ENCODE data around the gene MSI1. TPM values are rescaled to one million over a fixed set of nuclear protein-coding genes. Genes with fewer than 3 reads are reported as not detected.

The MSI1 gene
- total RNA-seq, 1 donor from 2014 or later = 229 TPM

DNA sequence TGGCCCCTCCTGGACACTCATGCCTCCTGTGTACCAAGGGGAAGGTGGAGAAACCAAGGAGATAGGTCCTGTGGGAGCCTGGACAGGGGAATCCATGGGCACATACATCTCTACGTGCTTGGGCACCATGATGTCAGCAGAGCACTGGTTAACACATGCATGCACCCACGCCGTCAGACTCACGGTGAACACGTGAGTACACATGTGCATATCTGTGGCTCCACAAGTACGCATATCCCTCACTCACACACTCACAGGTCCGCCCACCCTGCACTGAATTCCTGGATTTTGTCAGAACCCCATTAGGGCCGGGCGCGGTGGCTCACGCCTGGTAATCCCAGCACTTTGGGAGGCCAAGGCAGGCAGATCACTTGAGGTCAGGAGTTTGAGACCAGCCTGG is 39.8 kb upstream of the MSI1 start:
- Mint-ChIP-seq H3K4me1 (peaks cover 19% of the 10 kb centered on the region), H3K4me3 (no peak overlapping the region), H3K27me3 (ENCODE audit: low read depth) (no peaks in the 10 kb centered on the region), H3K27ac (ENCODE audit: unreplicated experiment) (no peak overlapping the region), H3K36me3 (ENCODE audit: low read depth) (no peaks in the 10 kb centered on the region), H3K9me3 (no peaks in the 10 kb centered on the region)
- TF ChIP-seq, protein P1, sequence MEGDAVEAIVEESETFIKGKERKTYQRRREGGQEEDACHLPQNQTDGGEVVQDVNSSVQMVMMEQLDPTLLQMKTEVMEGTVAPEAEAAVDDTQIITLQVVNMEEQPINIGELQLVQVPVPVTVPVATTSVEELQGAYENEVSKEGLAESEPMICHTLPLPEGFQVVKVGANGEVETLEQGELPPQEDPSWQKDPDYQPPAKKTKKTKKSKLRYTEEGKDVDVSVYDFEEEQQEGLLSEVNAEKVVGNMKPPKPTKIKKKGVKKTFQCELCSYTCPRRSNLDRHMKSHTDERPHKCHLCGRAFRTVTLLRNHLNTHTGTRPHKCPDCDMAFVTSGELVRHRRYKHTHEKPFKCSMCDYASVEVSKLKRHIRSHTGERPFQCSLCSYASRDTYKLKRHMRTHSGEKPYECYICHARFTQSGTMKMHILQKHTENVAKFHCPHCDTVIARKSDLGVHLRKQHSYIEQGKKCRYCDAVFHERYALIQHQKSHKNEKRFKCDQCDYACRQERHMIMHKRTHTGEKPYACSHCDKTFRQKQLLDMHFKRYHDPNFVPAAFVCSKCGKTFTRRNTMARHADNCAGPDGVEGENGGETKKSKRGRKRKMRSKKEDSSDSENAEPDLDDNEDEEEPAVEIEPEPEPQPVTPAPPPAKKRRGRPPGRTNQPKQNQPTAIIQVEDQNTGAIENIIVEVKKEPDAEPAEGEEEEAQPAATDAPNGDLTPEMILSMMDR (conservative IDR thresholded peaks at IDR 0.05) = no peak
- no peak for DNase-seq (ENCODE audit: low read depth, low spot score)

DNA sequence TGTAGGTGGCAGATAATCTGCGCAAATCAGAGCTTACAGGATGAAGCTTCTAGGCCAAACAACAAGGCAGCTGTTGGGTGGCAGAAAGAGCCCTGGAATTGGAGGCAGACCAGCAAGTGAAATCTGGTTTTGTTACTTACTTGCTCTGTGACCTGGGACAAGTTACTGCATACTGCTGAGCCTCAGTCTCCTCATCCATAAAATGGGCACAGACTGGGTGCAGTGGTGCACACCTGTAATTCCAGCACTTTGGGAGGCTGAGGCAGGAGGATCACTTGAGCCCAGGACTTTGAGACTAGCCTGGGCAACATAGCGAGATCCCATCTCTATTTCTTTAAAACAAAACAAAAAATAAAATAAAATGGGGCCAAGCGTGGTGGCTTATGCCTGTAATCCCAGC is 37.6 kb upstream of the MSI1 start:
- no peak for DNase-seq (ENCODE audit: low read depth, low spot score)
- no peaks in the 10 kb centered on the region for H3K9me3 Mint-ChIP-seq
- H3K27me3 Mint-ChIP-seq (ENCODE audit: low read depth) = no peaks in the 10 kb centered on the region
- TF ChIP-seq, protein P1 (conservative IDR thresholded peaks at IDR 0.05) = no peak
- H3K27ac Mint-ChIP-seq (ENCODE audit: unreplicated experiment) = peak overlapping the region; percentile 1
- H3K36me3 Mint-ChIP-seq (ENCODE audit: low read depth) = no peaks in the 10 kb centered on the region
- H3K4me1 Mint-ChIP-seq = peaks cover 23% of the 10 kb centered on the region
- H3K4me3 Mint-ChIP-seq = no peak overlapping the region

DNA sequence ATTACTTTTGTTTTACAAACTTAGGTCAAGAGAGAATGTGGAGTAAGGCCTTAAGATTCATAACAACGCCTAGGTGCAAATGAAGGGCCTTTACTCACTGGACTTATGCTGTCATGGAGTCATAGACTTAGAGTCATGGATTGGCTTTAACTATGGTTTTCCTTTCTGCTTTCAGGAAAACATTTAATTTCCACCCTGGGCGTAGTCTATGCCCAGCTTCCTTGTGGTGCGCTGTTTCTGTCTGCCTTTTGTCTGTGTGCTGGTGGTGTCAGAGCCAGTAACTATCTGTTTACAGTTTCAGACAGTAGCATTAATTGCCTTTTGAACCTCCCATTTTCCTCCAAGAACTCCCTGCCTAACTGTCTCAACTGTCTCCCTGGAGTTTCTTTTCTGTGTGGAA is 37.1 kb upstream of the MSI1 start:
- Mint-ChIP-seq H3K9me3 (no peaks in the 10 kb centered on the region), H3K27me3 (ENCODE audit: low read depth) (no peaks in the 10 kb centered on the region), H3K27ac (ENCODE audit: unreplicated experiment) (peak overlapping the region; percentile 1), H3K4me1 (peaks cover 23% of the 10 kb centered on the region), H3K4me3 (no peak overlapping the region), H3K36me3 (ENCODE audit: low read depth) (no peaks in the 10 kb centered on the region)
- TF ChIP-seq, protein P1 (conservative IDR thresholded peaks at IDR 0.05) = no peak
- no peak for DNase-seq (ENCODE audit: low read depth, low spot score)

DNA sequence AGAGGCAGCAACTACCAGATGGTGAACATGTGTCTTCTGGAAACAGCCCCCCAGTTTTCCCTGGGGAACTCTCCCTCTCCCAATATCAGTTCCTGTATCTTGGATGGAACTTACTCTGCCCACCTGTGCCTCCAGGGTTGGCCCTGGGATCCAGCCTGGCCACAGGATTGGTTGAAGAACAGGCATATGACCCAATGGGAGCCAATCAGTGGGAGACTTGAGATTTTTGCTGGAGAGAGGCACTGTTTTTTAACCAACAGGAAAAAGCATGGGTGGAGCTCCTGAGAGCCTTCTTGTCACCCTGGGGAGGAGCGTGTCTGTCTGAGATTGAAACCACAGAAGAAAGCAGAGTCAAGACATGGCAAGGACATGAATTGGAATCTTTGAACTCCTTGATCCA is 35.3 kb upstream of the MSI1 start:
- no peak for DNase-seq (ENCODE audit: low read depth, low spot score)
- Mint-ChIP-seq H3K27ac (ENCODE audit: unreplicated experiment) (no peak overlapping the region), H3K4me1 (peaks cover 36% of the 10 kb centered on the region), H3K27me3 (ENCODE audit: low read depth) (no peaks in the 10 kb centered on the region), H3K9me3 (no peaks in the 10 kb centered on the region), H3K4me3 (no peak overlapping the region), H3K36me3 (ENCODE audit: low read depth) (no peaks in the 10 kb centered on the region)
- TF ChIP-seq, protein P1 (conservative IDR thresholded peaks at IDR 0.05) = no peak

DNA sequence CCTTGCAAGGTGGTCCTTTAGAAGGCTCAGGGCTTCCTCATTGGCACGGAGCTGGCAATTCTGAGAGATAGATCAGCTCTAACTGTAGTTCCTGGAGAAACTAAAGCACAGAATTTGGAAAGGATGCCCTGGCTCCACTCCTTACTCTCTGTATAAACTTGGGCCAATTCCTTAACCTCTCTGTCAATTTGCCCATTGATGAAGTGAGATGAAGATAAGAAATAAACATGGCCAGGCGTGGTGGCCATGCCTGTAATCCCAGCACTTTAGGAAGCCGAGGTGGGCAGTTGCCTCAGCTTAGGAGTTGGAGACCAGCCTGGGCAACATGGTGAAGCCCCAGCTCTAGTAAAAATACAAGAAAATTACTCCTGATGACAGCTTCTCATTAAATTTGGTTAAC is 34.9 kb upstream of the MSI1 start:
- H3K4me3 Mint-ChIP-seq = no peak overlapping the region
- no peaks in the 10 kb centered on the region for H3K27me3 Mint-ChIP-seq (ENCODE audit: low read depth)
- H3K4me1 Mint-ChIP-seq = peaks cover 38% of the 10 kb centered on the region
- no peaks in the 10 kb centered on the region for H3K36me3 Mint-ChIP-seq (ENCODE audit: low read depth)
- H3K27ac Mint-ChIP-seq (ENCODE audit: unreplicated experiment) = no peak overlapping the region
- no peaks in the 10 kb centered on the region for H3K9me3 Mint-ChIP-seq
- TF ChIP-seq, protein P1 (conservative IDR thresholded peaks at IDR 0.05) = no peak
- no peak for DNase-seq (ENCODE audit: low read depth, low spot score)

DNA sequence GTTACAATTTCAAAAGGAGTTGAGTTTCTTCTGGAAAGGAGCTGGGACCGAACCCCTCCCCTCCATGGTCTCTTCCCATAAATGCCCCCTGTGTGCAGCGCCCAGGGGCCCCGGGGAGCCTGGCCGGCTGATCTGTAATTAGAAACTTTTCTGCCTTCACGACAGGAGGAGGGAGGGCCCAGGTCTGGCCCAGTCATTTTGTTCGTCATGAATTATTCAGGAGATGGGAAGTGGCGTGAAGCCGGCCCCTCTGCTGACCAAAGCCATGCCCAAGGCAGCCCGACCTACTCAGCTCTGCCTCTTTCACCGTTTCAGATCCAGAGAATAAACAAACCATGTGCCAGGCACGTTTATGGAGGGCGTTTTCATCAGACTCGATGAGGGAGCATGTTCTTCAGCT is 33.3 kb upstream of the MSI1 start:
- Mint-ChIP-seq H3K4me1 (peaks cover 47% of the 10 kb centered on the region), H3K27ac (ENCODE audit: unreplicated experiment) (peak overlapping the region; percentile 97), H3K36me3 (ENCODE audit: low read depth) (no peaks in the 10 kb centered on the region), H3K4me3 (peak overlapping the region; percentile 78), H3K9me3 (no peaks in the 10 kb centered on the region), H3K27me3 (ENCODE audit: low read depth) (no peaks in the 10 kb centered on the region)
- TF ChIP-seq, protein P1 (conservative IDR thresholded peaks at IDR 0.05) = no peak
- DNase-seq (ENCODE audit: low read depth, low spot score) = peak; percentile 56

Measured in neural crest cell (in vitro differentiated cells).